GM18505 (cell line): ENCODE measurements around the gene CORIN.

Experiments used
- ATAC-seq: cut with Tn5 transposase; IDR thresholded peaks from one replicate; pipeline ENCODE4 v1.9.1; 2021; ENCODE audit not compliant: unreplicated experiment
- POLR2A ChIP-seq: IDR thresholded peaks from 4 replicates; pipeline ENCODE4 v1.6.1; 2011; ENCODE audit warnings: borderline replicate concordance; ENCODE audit not compliant: insufficient read depth, insufficient read length; ENCODE audit errors: extremely low read depth

Gene CORIN

GRCh38 chr4:47816748-47817147 is 21.1 kb downstream of the CORIN start:
- no peak for TF ChIP-seq POLR2A
- ATAC-seq = no peak

- no peak for TF ChIP-seq POLR2A
- no peak for ATAC-seq
Measured at GRCh38 chr4:47814618-47815295, 23.1 kb downstream of the CORIN start.

GRCh38 chr4:47809654-47810203 is 28.1 kb downstream of the CORIN start:
- no peak for ATAC-seq
- TF ChIP-seq POLR2A = no peak

DNA sequence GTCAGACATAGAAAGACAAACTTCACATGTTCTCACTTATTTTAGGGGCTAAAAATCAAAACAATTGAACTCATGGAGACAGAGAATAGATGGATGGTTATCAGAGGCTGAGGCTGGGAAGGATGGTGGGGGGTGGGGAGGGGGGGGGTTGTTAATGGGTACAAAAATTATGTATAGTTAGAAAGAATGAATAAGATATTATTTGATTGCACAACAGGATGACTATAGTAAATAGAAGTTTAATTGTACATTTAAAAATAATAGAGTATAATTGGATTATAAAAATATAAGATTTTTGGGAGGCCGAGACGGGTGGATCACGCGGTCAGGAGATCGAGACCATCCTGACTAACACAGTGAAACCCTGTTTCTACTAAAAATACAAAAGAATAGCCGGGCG is 33.3 kb downstream of the CORIN start:
- no peak for TF ChIP-seq POLR2A

GRCh38 chr4:47801481-47802002 is 36.3 kb downstream of the CORIN start:
- TF ChIP-seq POLR2A = no peak
- ATAC-seq = no peak

More for the DNA sequence above, 33.3 kb downstream of the CORIN start:
- ATAC-seq = no peak

- no peak for ATAC-seq
- no peak for TF ChIP-seq POLR2A
Measured at GRCh38 chr4:47798165-47798564, 39.7 kb downstream of the CORIN start.

DNA sequence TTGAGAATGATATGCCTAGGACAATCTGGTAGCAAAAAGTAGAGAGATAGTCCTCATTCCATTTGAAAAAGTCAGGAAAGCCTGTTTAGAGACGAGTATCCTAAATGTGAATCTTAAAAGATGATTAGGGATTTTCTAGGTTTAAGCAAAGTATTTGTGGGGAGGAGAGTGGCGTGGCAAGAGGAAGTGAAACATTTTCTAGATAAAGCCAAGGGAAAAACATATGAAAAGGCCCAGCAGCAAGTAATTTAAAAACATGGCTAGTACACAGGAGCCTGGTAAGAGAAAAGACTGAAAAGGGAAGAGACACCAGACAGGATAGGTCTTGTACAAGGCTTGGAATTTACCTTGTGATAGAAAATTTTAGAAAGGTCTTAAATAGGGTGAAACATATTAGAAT is 45.9 kb downstream of the CORIN start:
- TF ChIP-seq POLR2A = no peak
- no peak for ATAC-seq

GRCh38 chr4:47790105-47790504 is 47.8 kb downstream of the CORIN start:
- no peak for ATAC-seq
- TF ChIP-seq POLR2A = no peak

DNA sequence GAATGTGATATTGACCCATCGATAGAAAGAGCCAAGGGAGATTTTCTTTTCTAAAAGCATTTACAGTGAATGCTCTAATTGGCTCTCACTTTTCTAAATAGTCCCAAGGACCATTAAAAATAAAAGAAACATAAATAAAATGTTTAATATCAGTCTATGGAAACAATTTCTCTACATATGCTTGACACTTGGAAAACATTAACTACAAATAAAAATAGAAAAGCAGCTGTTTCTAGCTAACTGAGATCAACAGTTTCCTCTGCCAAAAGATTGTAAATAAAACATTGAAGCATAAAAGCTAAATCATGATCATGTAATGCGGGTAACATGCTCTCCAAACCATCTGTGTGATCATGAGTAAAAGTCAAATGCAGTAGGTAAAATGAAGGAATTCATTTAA is 49.7 kb downstream of the CORIN start:
- ATAC-seq = no peak
- no peak for TF ChIP-seq POLR2A

- no peak for TF ChIP-seq POLR2A
- ATAC-seq = peak; percentile 80
Measured at GRCh38 chr4:47786958-47787370, 50.9 kb downstream of the CORIN start.

DNA sequence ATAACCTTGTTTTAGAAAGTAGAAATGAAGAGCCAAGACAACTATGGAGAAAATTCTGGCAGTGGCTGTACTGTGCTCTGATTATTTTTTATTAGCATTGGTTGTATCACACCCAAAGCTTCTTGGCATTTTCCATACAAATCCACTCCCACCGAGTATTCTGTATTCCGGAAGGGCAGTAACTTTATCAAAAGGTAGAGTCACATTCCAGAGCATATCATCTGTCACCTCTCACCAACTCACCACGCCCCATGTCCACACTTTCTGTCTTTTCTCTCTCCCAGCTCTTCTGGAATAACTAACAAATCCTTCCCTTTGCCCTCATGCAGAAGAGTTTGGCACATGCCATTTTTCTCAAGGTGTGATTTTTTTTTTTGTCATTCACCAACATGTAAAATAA is 52.7 kb downstream of the CORIN start:
- no peak for TF ChIP-seq POLR2A

DNA sequence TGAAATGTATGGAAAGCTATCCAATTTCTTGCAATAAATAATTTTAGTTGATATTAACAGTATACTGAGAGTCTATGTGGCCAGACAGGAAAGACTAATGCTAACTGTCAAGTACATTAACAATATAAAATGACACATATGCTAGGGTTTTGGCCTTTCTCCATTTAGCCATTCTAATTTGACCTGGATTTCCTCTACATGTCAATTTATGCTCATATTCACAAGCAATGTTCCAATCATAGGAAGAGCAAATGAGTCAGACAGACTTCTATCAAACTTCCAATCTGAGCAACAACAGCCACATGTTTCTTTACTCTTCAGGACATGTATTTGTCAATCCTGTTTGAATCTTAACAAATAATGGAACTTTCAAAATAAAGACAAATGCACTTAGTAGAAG is 53.6 kb downstream of the CORIN start:
- ATAC-seq = no peak
- no peak for TF ChIP-seq POLR2A

More for the DNA sequence above, 52.7 kb downstream of the CORIN start:
- ATAC-seq = no peak

DNA sequence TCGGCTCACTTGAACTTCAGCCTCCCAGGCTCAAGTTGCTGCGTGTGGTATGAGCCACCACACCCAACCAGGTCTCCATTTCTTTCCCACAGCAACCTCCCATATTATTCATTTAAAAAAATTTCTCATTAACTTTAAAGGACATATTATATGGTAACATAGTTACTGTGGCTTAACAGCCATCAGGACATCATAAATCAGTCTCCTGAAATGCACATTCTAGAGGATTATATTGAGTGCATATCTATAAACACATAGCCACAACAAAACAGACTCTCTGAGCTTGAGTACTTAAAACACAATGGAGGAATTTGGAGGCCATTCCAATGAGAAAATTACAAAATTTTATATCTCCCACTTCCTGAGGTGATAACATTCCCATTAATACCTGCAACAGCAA is 61.5 kb downstream of the CORIN start:
- no peak for ATAC-seq
- no peak for TF ChIP-seq POLR2A

GRCh38 chr4:47774079-47774478 is 63.8 kb downstream of the CORIN start:
- no peak for TF ChIP-seq POLR2A

More at GRCh38 chr4:47774079-47774478, 63.8 kb downstream of the CORIN start:
- no peak for ATAC-seq
